ENCODE measurements around the gene GRM2. TPM values are rescaled to one million over a fixed set of nuclear protein-coding genes. Genes with fewer than 3 reads are reported as not detected.
"Not testable (repeated sequence)": the region's sequence is repeated elsewhere in the genome, so short reads cannot be mapped to it uniquely, and the experiment has no call there.

The GRM2 gene
- total and polyA plus RNA-seq, 4 donors, result 0.13 to 0.77 (median 0.25) TPM

DNA sequence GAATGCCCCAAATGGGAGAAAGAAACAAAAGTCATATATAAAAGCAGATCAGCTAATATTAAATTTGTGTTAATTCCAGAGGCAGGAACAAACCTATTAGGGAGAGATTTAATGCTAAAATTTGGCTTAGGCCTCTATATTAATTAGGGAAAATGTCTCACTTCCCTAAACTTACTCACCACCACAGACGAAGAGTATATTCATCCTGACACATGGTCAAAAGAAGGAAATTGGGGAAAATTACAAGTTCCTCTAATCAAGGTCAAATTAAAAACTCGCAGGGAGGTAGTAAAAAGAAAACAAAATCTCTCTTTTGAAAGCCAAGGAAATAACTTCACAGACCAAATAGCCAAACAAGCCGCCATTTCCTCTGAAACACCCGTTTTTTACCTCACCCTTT, 32.2 kb downstream of the GRM2 start:
- peaks cover 0 to 2% (median 0%) of the 10 kb centered on the region in 3 donors for H3K27me3 ChIP-seq (ENCODE audit: control insufficient read depth in 3 of 3, insufficient read depth in 3 of 3, low read length in 2 of 3)
- H3K9me3 ChIP-seq (ENCODE audit: control insufficient read depth in 4 of 4, insufficient read depth in 3 of 4, low read length in 3 of 4), result no peaks in the 10 kb centered on the region
- ATAC-seq (ENCODE audit: insufficient read depth, low FRiP score), result no peak
- no peak for DNase-seq
- no peak overlapping the region for H3K4me3 ChIP-seq
- no peak overlapping the region for H3K9ac ChIP-seq (ENCODE audit: insufficient read depth in 1 of 2, low read length in 2 of 2)
- no peak for TF ChIP-seq CTCF (IDR thresholded peaks at IDR 0.05; ENCODE audit: control extremely low read depth, extremely low read depth)
- H3K4me1 ChIP-seq (ENCODE audit: control insufficient read depth in 5 of 5, insufficient read depth in 5 of 5, low read length in 5 of 5), result no peaks in the 10 kb centered on the region
- 40 to 43% methylated on average over 4 of the region's 4 CpGs for WGBS, 2 donors
- H3K27ac ChIP-seq (ENCODE audit: low read depth in 1 of 2, low read length in 1 of 2), result no peak overlapping the region
- H3K36me3 ChIP-seq (ENCODE audit: control insufficient read depth in 4 of 4, insufficient read depth in 4 of 4, low read length in 4 of 4), result no peaks in the 10 kb centered on the region

- H3K36me3 ChIP-seq (ENCODE audit: control insufficient read depth in 4 of 4, insufficient read depth in 4 of 4, low read length in 4 of 4); ATAC-seq (ENCODE audit: insufficient read depth, low FRiP score); H3K4me1 ChIP-seq (ENCODE audit: control insufficient read depth in 5 of 5, insufficient read depth in 5 of 5, low read length in 5 of 5); H3K4me3 ChIP-seq; DNase-seq; H3K9me3 ChIP-seq (ENCODE audit: control insufficient read depth in 4 of 4, insufficient read depth in 3 of 4, low read length in 3 of 4); H3K27me3 ChIP-seq (ENCODE audit: control insufficient read depth in 3 of 3, insufficient read depth in 3 of 3, low read length in 2 of 3); H3K27ac ChIP-seq (ENCODE audit: low read depth in 1 of 2, low read length in 1 of 2); H3K9ac ChIP-seq (ENCODE audit: insufficient read depth in 1 of 2, low read length in 2 of 2): not testable (repeated sequence)
- WGBS, 2 donors, result 88 to 93% methylated on average over 3 of the region's 3 CpGs
These were observed 35.5 kb downstream of the GRM2 start for GRCh38 chr3:51742320-51742719.

- H3K9me3 ChIP-seq (ENCODE audit: control insufficient read depth in 4 of 4, insufficient read depth in 3 of 4, low read length in 3 of 4); H3K36me3 ChIP-seq (ENCODE audit: control insufficient read depth in 4 of 4, insufficient read depth in 4 of 4, low read length in 4 of 4); H3K4me1 ChIP-seq (ENCODE audit: control insufficient read depth in 5 of 5, insufficient read depth in 5 of 5, low read length in 5 of 5); H3K9ac ChIP-seq (ENCODE audit: insufficient read depth in 1 of 2, low read length in 2 of 2); H3K27ac ChIP-seq (ENCODE audit: low read depth in 1 of 2, low read length in 1 of 2); H3K27me3 ChIP-seq (ENCODE audit: control insufficient read depth in 3 of 3, insufficient read depth in 3 of 3, low read length in 2 of 3); DNase-seq; ATAC-seq (ENCODE audit: insufficient read depth, low FRiP score); H3K4me3 ChIP-seq: not testable (repeated sequence)
- WGBS, 2 donors, result 35 to 41% methylated on average over 4 of the region's 4 CpGs
These were observed 36.1 kb downstream of the GRM2 start for GRCh38 chr3:51742978-51743377.

DNA sequence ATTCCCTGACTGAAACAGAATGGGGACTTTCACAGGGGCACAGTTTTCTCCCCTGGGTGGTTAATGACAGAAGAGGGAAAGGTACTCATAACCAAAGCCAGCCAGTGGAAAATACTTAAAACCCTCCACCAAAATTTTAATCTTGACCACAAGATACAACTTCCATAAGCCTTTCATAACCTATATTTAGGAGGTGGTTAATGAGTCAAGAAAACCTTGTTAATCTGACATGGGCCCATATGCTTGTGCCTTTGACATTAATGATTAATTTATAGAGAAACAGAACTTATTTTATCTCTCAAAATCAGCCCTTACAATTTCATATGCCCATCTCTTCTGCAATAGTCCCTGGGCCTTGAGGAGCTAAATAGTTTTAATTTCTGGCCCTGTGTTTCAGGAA, 41.0 kb downstream of the GRM2 start:
- H3K36me3 ChIP-seq (ENCODE audit: control insufficient read depth in 4 of 4, insufficient read depth in 4 of 4, low read length in 4 of 4), result no peaks in the 10 kb centered on the region
- DNase-seq, result no peak
- no peaks in the 10 kb centered on the region for H3K4me1 ChIP-seq (ENCODE audit: control insufficient read depth in 5 of 5, insufficient read depth in 5 of 5, low read length in 5 of 5)
- H3K9me3 ChIP-seq (ENCODE audit: control insufficient read depth in 4 of 4, insufficient read depth in 3 of 4, low read length in 3 of 4), result no peaks in the 10 kb centered on the region
- no peak overlapping the region for H3K27ac ChIP-seq (ENCODE audit: low read depth in 1 of 2, low read length in 1 of 2)
- TF ChIP-seq CTCF (IDR thresholded peaks at IDR 0.05; ENCODE audit: control extremely low read depth, extremely low read depth), result no peak
- ATAC-seq (ENCODE audit: insufficient read depth, low FRiP score), result no peak
- no peak overlapping the region for H3K9ac ChIP-seq (ENCODE audit: insufficient read depth in 1 of 2, low read length in 2 of 2)
- no peak overlapping the region for H3K4me3 ChIP-seq
- no peaks in the 10 kb centered on the region for H3K27me3 ChIP-seq (ENCODE audit: control insufficient read depth in 3 of 3, insufficient read depth in 3 of 3, low read length in 2 of 3)

DNA sequence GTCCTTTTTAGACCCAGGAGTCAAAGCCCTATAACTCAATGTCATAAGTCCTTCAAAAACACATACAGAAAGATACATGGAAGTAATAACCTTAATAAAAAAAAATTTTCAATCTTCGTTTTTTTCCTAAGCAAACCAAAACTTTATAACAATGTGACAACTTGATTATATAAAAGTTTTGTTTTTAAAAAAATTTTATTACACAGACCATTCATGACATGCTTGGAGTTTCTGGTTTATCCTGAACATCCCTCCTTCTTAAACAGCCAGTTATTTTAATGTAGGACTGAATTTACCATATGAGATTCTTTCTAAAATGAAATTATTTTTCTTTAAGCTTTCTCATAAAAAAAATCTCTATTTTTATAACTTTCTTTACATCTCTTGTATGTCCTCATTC, 41.5 kb downstream of the GRM2 start:
- Histone ChIP-seq H3K9ac (ENCODE audit: insufficient read depth in 1 of 2, low read length in 2 of 2) (no peak overlapping the region), H3K4me3 (no peak overlapping the region), H3K36me3 (ENCODE audit: control insufficient read depth in 4 of 4, insufficient read depth in 4 of 4, low read length in 4 of 4) (no peaks in the 10 kb centered on the region), H3K4me1 (ENCODE audit: control insufficient read depth in 5 of 5, insufficient read depth in 5 of 5, low read length in 5 of 5) (no peaks in the 10 kb centered on the region), H3K27me3 (ENCODE audit: control insufficient read depth in 3 of 3, insufficient read depth in 3 of 3, low read length in 2 of 3) (no peaks in the 10 kb centered on the region), H3K27ac (ENCODE audit: low read depth in 1 of 2, low read length in 1 of 2) (no peak overlapping the region), H3K9me3 (ENCODE audit: control insufficient read depth in 4 of 4, insufficient read depth in 3 of 4, low read length in 3 of 4) (no peaks in the 10 kb centered on the region)
- no peak for TF ChIP-seq CTCF (IDR thresholded peaks at IDR 0.05; ENCODE audit: control extremely low read depth, extremely low read depth)
- 60 to 71% methylated on average over 1 of the region's 1 CpG for WGBS, 2 donors
- ATAC-seq (ENCODE audit: insufficient read depth, low FRiP score), result no peak
- no peak for DNase-seq

Data from lung (tissue), 12 donors.